CD14-positive monocyte (primary cell): Measurements from ENCODE around the gene HMGN1. TPM values are rescaled to one million over a fixed set of nuclear protein-coding genes. Genes with fewer than 3 reads are reported as not detected.

Experiments used
- DNase-seq, 3 donors: peaks; one replicate each; pipeline ENCODE4 v3.0.0-alpha.2; 2011 to 2022
- H2AFZ ChIP-seq: 2 replicates; pipeline ENCODE4 v1.6.0; 2012; ENCODE audit warnings: mild to moderate bottlenecking, low read depth, low read length, inconsistent platforms; ENCODE audit not compliant: insufficient read depth, poor library complexity, severe bottlenecking
- H3K27ac ChIP-seq, 2 donors: 1 replicate in 1 of 2; 2 replicates in 1 of 2; pipeline ENCODE4 v1.5.1; 2012 to 2013; ENCODE audit warnings: low read length in 2 of 2, control low read depth in 1 of 2, inconsistent platforms in 1 of 2, low read depth in 1 of 2, mild to moderate bottlenecking in 1 of 2
- H3K27me3 ChIP-seq, 2 donors: one replicate each; pipeline versions ENCODE4 v1.6.0 to v1.6.1; 2011 to 2013; ENCODE audit warnings: low read length in 2 of 2; ENCODE audit not compliant: control insufficient read depth in 2 of 2, insufficient read depth in 2 of 2
- H3K36me3 ChIP-seq, 2 donors: replicated peaks in 1 of 2; 1 replicate in 1 of 2; 2 replicates in 1 of 2; pipeline versions ENCODE4 v1.5.1 to v1.6.1; 2012 to 2013; ENCODE audit warnings: low read length in 2 of 2, control low read depth in 1 of 2, inconsistent platforms in 1 of 2, mild to moderate bottlenecking in 1 of 2; ENCODE audit not compliant: insufficient read depth in 2 of 2, control insufficient read depth in 1 of 2
- H3K4me1 ChIP-seq, 2 donors: 1 replicate in 1 of 2; 2 replicates in 1 of 2; pipeline versions ENCODE4 v1.5.1 to v1.6.1; 2012 to 2013; ENCODE audit warnings: low read length in 2 of 2, control low read depth in 1 of 2, inconsistent platforms in 1 of 2, mild to moderate bottlenecking in 1 of 2, moderate library complexity in 1 of 2; ENCODE audit not compliant: insufficient read depth in 2 of 2, control insufficient read depth in 1 of 2
- H3K4me2 ChIP-seq: replicated peaks from 2 replicates; pipeline ENCODE3; 2012; ENCODE audit warnings: low read length, moderate library complexity, mild to moderate bottlenecking; ENCODE audit not compliant: poor library complexity, severe bottlenecking; ENCODE audit errors: extremely low read depth
- H3K4me3 ChIP-seq, 3 experiments: fragments of 200-600 bp in 1 of 3; sonication (generic) in 1 of 3; replicated peaks in 1 of 3; 1 replicate in 2 of 3; 2 replicates in 1 of 3; pipeline ENCODE4 v1.5.1; 2011 to 2013; ENCODE audit warnings: low read length in 3 of 3, mild to moderate bottlenecking in 3 of 3, control low read depth in 2 of 3, low read depth in 2 of 3, inconsistent platforms in 1 of 3, moderate library complexity in 1 of 3
- H3K79me2 ChIP-seq: 2 replicates; pipeline ENCODE4 v1.6.0; 2012; ENCODE audit warnings: mild to moderate bottlenecking, control low read depth, inconsistent platforms, low read length, moderate library complexity; ENCODE audit not compliant: insufficient read depth
- H3K9ac ChIP-seq: 2 replicates; pipeline ENCODE4 v1.6.0; 2017; ENCODE audit warnings: low read length, mild to moderate bottlenecking; ENCODE audit not compliant: insufficient read depth, poor library complexity, severe bottlenecking
- H3K9me3 ChIP-seq, 2 donors: replicated peaks in 1 of 2; 1 replicate in 1 of 2; 2 replicates in 1 of 2; pipeline versions ENCODE4 v1.5.1 to v1.6.1; 2012 to 2013; ENCODE audit warnings: low read length in 2 of 2, control low read depth in 1 of 2; ENCODE audit not compliant: control insufficient read depth in 1 of 2, insufficient read depth in 1 of 2
- H4K20me1 ChIP-seq: 2 replicates; pipeline ENCODE4 v1.6.0; 2012; ENCODE audit warnings: mild to moderate bottlenecking, low read length, control low read depth, moderate library complexity; ENCODE audit not compliant: insufficient read depth
- H3K27ac Mint-ChIP-seq, 7 donors: one replicate each; pipeline ENCODE4 v1.8.0; 2020; ENCODE audit warnings: mild to moderate bottlenecking in 7 of 7, mixed read lengths in 7 of 7, moderate library complexity in 6 of 7, inconsistent platforms in 2 of 7
- H3K27me3 Mint-ChIP-seq, 3 donors: one replicate each; pipeline ENCODE4 v1.8.0; 2021 to 2022; ENCODE audit warnings: low read depth in 3 of 3, mild to moderate bottlenecking in 3 of 3, mixed read lengths in 3 of 3, moderate library complexity in 3 of 3, inconsistent platforms in 1 of 3
- H3K36me3 Mint-ChIP-seq, 2 donors: one replicate each; pipeline ENCODE4 v1.8.0; 2020; ENCODE audit warnings: mixed read lengths in 2 of 2, inconsistent platforms in 1 of 2, mild to moderate bottlenecking in 1 of 2
- H3K4me1 Mint-ChIP-seq: one replicate; pipeline ENCODE4 v1.8.0; 2020; ENCODE audit warnings: mild to moderate bottlenecking, mixed read lengths
- H3K4me3 Mint-ChIP-seq, 2 donors: one replicate each; pipeline ENCODE4 v1.8.0; 2020; ENCODE audit warnings: mild to moderate bottlenecking in 2 of 2, mixed read lengths in 2 of 2, moderate library complexity in 1 of 2
- H3K9me3 Mint-ChIP-seq, 7 donors: one replicate each; pipeline ENCODE4 v1.8.0; 2020 to 2022; ENCODE audit warnings: mixed read lengths in 7 of 7, mild to moderate bottlenecking in 6 of 7, moderate library complexity in 6 of 7, inconsistent platforms in 2 of 7
- WGBS: methylation state at CpG from one replicate; pipeline ENCODE4 v1.1.5; 2013; ENCODE audit warnings: missing lambda C conversion rate; ENCODE audit not compliant: insufficient coverage; 5-methylcytosine and 5-hydroxymethylcytosine counted together
- intact Hi-C, 2 donors: fragments of 100-400 bp; cut with micrococcal nuclease; formaldehyde crosslinking; loops; one replicate each; pipeline versions ENCODE4 v1.15.0 to v1.15.1; 2023
- polyA plus RNA-seq, 3 donors: library from polyadenylated mRNA; depleted of rRNA in 1 of 3; unstranded in 2 of 3; stranded (reverse) in 1 of 3; fragments of 300-500 nt in 2 of 3; fragments of >200 nt in 1 of 3; fragmentation: Illumina TruSeq in 2 of 3; gene quantifications; 1 replicate in 2 of 3; 2 replicates in 1 of 3; pipeline ENCODE4 v1.2.3, GENCODE V29; 2012 to 2021
- TF ChIP-seq, protein P1 (sequence below): fragments of 200-600 bp; IDR thresholded peaks from one replicate; pipeline ENCODE4 v1.8.0; 2022; ENCODE audit warnings: antibody characterized with exemption, mild to moderate bottlenecking

HMGN1 gene
- polyA plus RNA-seq, 3 donors = 59.8 to 74.7 (median 72.7) TPM

DNA sequence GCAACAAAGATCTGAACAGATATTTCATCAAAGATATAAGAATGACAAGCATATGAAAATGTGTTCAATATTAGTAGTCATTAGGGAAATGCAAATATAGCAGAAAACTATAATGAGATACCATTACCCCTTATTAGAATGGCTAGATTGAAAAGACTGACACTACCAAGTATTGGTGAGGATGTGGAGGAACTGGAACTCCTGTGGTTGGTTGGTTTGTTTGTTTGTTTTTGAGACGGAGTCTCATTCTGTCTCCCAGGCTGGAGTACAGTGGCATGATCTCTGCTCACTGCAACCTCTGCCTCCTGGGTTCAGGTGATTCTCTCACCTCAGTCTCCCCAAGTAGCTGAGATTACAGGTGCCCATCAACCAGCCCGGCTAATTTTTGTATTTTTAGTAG is 18.9 kb upstream of the HMGN1 start:
- Histone ChIP-seq H3K27ac (no peak overlapping the region), H3K4me2 (no peak overlapping the region), H3K36me3 (no peaks in the 10 kb centered on the region), H3K9ac (no peak overlapping the region), H3K4me3 (no peak overlapping the region), H2AFZ (no peak overlapping the region), H3K9me3 (no peaks in the 10 kb centered on the region), H3K27me3 (no peaks in the 10 kb centered on the region), H3K4me1 (peaks cover 20 to 24% of the 10 kb centered on the region in 2 donors), H3K79me2 (no peaks in the 10 kb centered on the region), H4K20me1 (no peaks in the 10 kb centered on the region)
- 100% methylated on average over 1 of the region's 2 CpGs for WGBS
- intact Hi-C loops = no loop called here
- TF ChIP-seq, protein P1, sequence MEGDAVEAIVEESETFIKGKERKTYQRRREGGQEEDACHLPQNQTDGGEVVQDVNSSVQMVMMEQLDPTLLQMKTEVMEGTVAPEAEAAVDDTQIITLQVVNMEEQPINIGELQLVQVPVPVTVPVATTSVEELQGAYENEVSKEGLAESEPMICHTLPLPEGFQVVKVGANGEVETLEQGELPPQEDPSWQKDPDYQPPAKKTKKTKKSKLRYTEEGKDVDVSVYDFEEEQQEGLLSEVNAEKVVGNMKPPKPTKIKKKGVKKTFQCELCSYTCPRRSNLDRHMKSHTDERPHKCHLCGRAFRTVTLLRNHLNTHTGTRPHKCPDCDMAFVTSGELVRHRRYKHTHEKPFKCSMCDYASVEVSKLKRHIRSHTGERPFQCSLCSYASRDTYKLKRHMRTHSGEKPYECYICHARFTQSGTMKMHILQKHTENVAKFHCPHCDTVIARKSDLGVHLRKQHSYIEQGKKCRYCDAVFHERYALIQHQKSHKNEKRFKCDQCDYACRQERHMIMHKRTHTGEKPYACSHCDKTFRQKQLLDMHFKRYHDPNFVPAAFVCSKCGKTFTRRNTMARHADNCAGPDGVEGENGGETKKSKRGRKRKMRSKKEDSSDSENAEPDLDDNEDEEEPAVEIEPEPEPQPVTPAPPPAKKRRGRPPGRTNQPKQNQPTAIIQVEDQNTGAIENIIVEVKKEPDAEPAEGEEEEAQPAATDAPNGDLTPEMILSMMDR = no peak
- Mint-ChIP-seq H3K27me3 (peaks cover 0 to 2% (median 0%) of the 10 kb centered on the region in 3 donors), H3K36me3 (no peaks in the 10 kb centered on the region), H3K4me3 (no peak overlapping the region), H3K9me3 (peaks cover 0 to 6% (median 0%) of the 10 kb centered on the region in 7 donors), H3K4me1 (peaks cover 19% of the 10 kb centered on the region), H3K27ac (no peak overlapping the region)
- DNase-seq = no peak

DNA sequence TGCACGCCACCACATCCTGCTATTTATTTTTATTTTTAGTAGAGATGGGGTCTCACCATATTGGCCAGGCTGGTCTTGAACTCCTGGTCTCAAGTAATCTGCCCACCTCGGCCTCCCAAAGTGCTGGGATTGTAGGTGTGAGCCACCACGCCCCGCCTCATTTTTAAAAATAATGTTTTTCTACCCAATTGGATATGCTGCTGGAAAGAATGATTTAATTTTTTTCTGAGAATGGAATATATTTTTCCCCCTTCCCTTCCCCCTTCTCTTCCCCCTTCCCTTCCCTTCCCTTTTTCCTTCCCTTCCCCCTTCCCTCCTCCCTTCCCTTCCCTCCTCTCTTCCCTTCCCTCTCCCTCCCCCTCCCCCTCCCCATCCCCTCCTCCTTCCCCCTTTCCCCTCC is 17.7 kb upstream of the HMGN1 start:
- H3K9me3 ChIP-seq = no peaks in the 10 kb centered on the region
- no peak overlapping the region for H2AFZ ChIP-seq
- H3K4me1 ChIP-seq = peaks cover 27 to 33% of the 10 kb centered on the region in 2 donors
- no peak overlapping the region for H3K4me3 Mint-ChIP-seq
- no peak overlapping the region for H3K27ac Mint-ChIP-seq
- no peak overlapping the region for H3K4me2 ChIP-seq
- no peak overlapping the region for H3K27ac ChIP-seq
- peaks cover 0 to 6% (median 0%) of the 10 kb centered on the region in 7 donors for H3K9me3 Mint-ChIP-seq
- no peaks in the 10 kb centered on the region for H3K36me3 Mint-ChIP-seq
- DNase-seq = no peak
- peaks cover 0 to 2% (median 0%) of the 10 kb centered on the region in 3 donors for H3K27me3 Mint-ChIP-seq
- intact Hi-C loops = no loop called here
- H3K4me3 ChIP-seq = no peak overlapping the region
- TF ChIP-seq, protein P1 = no peak
- no peaks in the 10 kb centered on the region for H4K20me1 ChIP-seq
- WGBS = no CpG with 5 or more reads among the region's 4 CpGs
- H3K36me3 ChIP-seq = no peaks in the 10 kb centered on the region
- H3K79me2 ChIP-seq = no peaks in the 10 kb centered on the region
- no peaks in the 10 kb centered on the region for H3K27me3 ChIP-seq
- peaks cover 29% of the 10 kb centered on the region for H3K4me1 Mint-ChIP-seq
- no peak overlapping the region for H3K9ac ChIP-seq
